ENCODE results near the gene CEP104. TPM values are rescaled to one million over a fixed set of nuclear protein-coding genes. Genes with fewer than 3 reads are reported as not detected.

The CEP104 gene
- total and polyA plus RNA-seq, 2 experiments from 2014 or later, result 20.5 to 32.2 TPM

- no peak overlapping the region for H3K27ac ChIP-seq (ENCODE audit: low read depth)
- H2AFZ ChIP-seq, result no peak overlapping the region
- H3K4me1 ChIP-seq (ENCODE audit: insufficient read depth), result no peaks in the 10 kb centered on the region
- ATAC-seq (no peak), DNase-seq (ENCODE audit: low spot score) (no peak)
- peaks cover 6% of the 10 kb centered on the region for H3K27me3 Mint-ChIP-seq (ENCODE audit: insufficient read depth, low read depth, poor library complexity)
- no peak overlapping the region for H3K4me2 ChIP-seq
- H3K9me3 Mint-ChIP-seq, result no peaks in the 10 kb centered on the region
- H3K79me2 ChIP-seq (replicated peaks; ENCODE audit: insufficient read depth), result no peaks in the 10 kb centered on the region
- no peaks in the 10 kb centered on the region for H3F3A ChIP-seq (replicated peaks; ENCODE audit: low read depth)
- H3K4me3 ChIP-seq, result no peak overlapping the region
- no peak overlapping the region for H3K4me3 Mint-ChIP-seq
- TF ChIP-seq POLR2AphosphoS5 (IDR thresholded peaks at IDR 0.05; ENCODE audit: low read depth) (no peak), CTCF (conservative IDR thresholded peaks at IDR 0.05; ENCODE audit: low read depth in 2 of 2) (no peak), REST (IDR thresholded peaks at IDR 0.05; ENCODE audit: unreplicated experiment) (no peak), EZH2phosphoT487 (IDR thresholded peaks at IDR 0.05; ENCODE audit: unreplicated experiment) (no peak), ZNF462 (CRISPR knock-in tag; IDR thresholded peaks at IDR 0.05) (no peak), EZH2 (IDR thresholded peaks at IDR 0.05; ENCODE audit: low read depth, unreplicated experiment) (no peak), JUNB (IDR thresholded peaks at IDR 0.05; ENCODE audit: unreplicated experiment) (no peak)
- no peaks in the 10 kb centered on the region for H4K20me1 ChIP-seq (replicated peaks; ENCODE audit: insufficient read depth)
- H3K27ac Mint-ChIP-seq, result peak overlapping the region; percentile 79
- H3K9me2 ChIP-seq (ENCODE audit: insufficient read depth), result no peaks in the 10 kb centered on the region
- H3K4me1 Mint-ChIP-seq, result no peaks in the 10 kb centered on the region; the same call in 2 of the 3 replicates
- H3K27me3 ChIP-seq (ENCODE audit: insufficient read depth), result no peaks in the 10 kb centered on the region
- peaks cover 18% of the 10 kb centered on the region for H3K36me3 Mint-ChIP-seq (ENCODE audit: low read depth)
- no peaks in the 10 kb centered on the region for H3K36me3 ChIP-seq (ENCODE audit: insufficient read depth)
Measured at GRCh38 chr1:3821908-3822307, 35.1 kb downstream of the CEP104 start.

Measured in GM23338 (cell line).